D721Med (cell line): ENCODE results near the gene ABCA13.

Experiments used
- DNase-seq: peaks from one replicate; pipeline ENCODE4 v3.0.0; 2011; ENCODE audit warnings: low spot score; ENCODE audit not compliant: insufficient read length
- FAIRE-seq: peaks from 2 replicates; lab custom pipeline; 2011; peaks lifted over from hg19 to GRCh38; lab: Jason Lieb, UNC
- TF ChIP-seq, protein P1 (sequence below): IDR thresholded peaks from 2 replicates; pipeline ENCODE4 v1.5.1; 2012; ENCODE audit warnings: mild to moderate bottlenecking, control low read depth; ENCODE audit not compliant: insufficient read depth; ENCODE audit errors: missing control alignments

Gene ABCA13

GRCh38 chr7:48408731-48409130 lies 237.5 kb downstream of the ABCA13 start:
- FAIRE-seq (no peak), DNase-seq (no peak)
- TF ChIP-seq, protein P1, sequence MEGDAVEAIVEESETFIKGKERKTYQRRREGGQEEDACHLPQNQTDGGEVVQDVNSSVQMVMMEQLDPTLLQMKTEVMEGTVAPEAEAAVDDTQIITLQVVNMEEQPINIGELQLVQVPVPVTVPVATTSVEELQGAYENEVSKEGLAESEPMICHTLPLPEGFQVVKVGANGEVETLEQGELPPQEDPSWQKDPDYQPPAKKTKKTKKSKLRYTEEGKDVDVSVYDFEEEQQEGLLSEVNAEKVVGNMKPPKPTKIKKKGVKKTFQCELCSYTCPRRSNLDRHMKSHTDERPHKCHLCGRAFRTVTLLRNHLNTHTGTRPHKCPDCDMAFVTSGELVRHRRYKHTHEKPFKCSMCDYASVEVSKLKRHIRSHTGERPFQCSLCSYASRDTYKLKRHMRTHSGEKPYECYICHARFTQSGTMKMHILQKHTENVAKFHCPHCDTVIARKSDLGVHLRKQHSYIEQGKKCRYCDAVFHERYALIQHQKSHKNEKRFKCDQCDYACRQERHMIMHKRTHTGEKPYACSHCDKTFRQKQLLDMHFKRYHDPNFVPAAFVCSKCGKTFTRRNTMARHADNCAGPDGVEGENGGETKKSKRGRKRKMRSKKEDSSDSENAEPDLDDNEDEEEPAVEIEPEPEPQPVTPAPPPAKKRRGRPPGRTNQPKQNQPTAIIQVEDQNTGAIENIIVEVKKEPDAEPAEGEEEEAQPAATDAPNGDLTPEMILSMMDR, result no peak

DNA sequence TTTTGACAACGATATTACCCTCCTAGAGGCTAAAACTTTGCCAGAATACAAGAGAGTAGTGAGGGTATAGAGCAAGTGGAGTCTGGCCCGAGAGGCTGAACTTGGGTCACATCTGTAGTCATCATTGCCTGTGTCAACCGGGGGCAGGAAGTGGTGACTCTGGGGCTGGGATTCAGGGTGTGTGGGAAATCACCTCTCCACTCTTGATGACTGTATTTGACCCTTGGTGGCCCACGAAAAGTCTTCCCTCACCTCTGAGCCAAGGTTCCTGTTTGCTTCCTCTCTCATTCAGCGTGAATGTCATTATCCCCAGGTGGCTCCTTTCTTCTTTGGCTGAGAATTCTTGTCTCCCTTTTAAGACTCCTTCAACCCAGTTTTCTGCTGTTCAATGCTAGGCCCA lies 240.4 kb downstream of the ABCA13 start:
- no peak for FAIRE-seq

GRCh38 chr7:48414011-48414732 lies 242.9 kb downstream of the ABCA13 start:
- DNase-seq, result no peak
- TF ChIP-seq, protein P1, result no peak
- FAIRE-seq, result no peak

More for the DNA sequence above, 240.4 kb downstream of the ABCA13 start:
- DNase-seq, result no peak
- TF ChIP-seq, protein P1, result no peak

DNA sequence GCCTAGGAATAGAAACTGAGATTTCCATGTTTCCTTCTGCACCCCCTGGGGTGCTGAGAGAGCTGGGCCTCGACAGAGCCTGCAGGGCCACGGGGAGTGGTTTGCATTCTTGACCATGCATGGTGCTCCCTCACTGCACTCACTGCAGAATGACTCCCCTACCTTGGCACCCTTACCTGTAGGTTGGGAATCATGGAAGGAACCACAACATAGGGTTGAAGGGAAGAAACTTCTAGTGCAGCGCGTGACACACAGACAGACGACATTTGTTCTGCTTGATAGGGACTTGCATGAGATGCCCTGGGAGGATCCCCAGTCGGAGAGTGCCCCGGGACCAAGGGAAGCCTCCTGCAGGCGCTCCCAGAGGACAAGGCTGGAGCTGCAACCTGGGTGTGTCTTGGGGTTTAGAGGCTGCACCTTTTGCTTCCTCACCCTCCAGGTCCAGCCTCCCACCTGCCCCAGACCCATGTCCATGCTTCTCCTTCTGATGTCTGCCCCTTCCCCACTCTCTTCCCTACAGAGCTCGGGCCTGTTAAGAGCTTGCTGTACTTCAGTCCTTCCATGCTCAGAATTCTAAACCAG lies 245.2 kb downstream of the ABCA13 start:
- FAIRE-seq, result no peak
- TF ChIP-seq, protein P1, result no peak
- no peak for DNase-seq

- TF ChIP-seq, protein P1, result no peak
- FAIRE-seq, result no peak
- DNase-seq, result no peak
Observed at GRCh38 chr7:48419401-48419800, 248.1 kb downstream of the ABCA13 start.

GRCh38 chr7:48420206-48420605 lies 248.9 kb downstream of the ABCA13 start:
- FAIRE-seq, result no peak
- TF ChIP-seq, protein P1, result no peak
- DNase-seq, result no peak

GRCh38 chr7:48421357-48421756 lies 250.1 kb downstream of the ABCA13 start:
- no peak for FAIRE-seq
- TF ChIP-seq, protein P1, result no peak
- no peak for DNase-seq
